H1 (cell line): Measurements from ENCODE around the gene MTNR1A. TPM values are rescaled to one million over a fixed set of nuclear protein-coding genes. Genes with fewer than 3 reads are reported as not detected.

ENCODE experiments used
- polyA plus RNA-seq, 7 experiments: library from polyadenylated mRNA; depleted of rRNA in 3 of 7; stranded (reverse) in 5 of 7; unstranded in 2 of 7; fragments of >200 nt in 5 of 7; fragments of 200-250 nt in 2 of 7; gene quantifications; 1 replicate in 5 of 7; 2 replicates in 1 of 7; 4 replicates in 1 of 7; pipeline versions ENCODE4 v1.2.1 to v1.2.3, GENCODE V29; 2011 to 2013; ENCODE audit warnings: missing spikeins in 2 of 7, mixed read lengths in 2 of 7
- small RNA-seq: library from polyadenylated mRNA; stranded (forward); fragments of <200 nt; extraction: miRNeasy Mini kit (QIAGEN cat#:217004); gene quantifications from one replicate; pipeline ENCODE3, GENCODE V24; 2013; ENCODE audit not compliant: insufficient read depth
- total RNA-seq: library from RNA; stranded (reverse); fragmentation: NEBNext Ultra II Directional; extraction: Animal tissue kit (Norgen Biotek cat#: 25700); gene quantifications from 2 replicates; pipeline ENCODE4 v1.2.1, GENCODE V29; 2021

MTNR1A gene
- total and polyA plus RNA-seq, 2 of the 8 experiments (the other 6 are each of a cell fraction or from before 2014, with no cell fraction given): 0.45 to 1.0 TPM

Small RNA genes lying within 50 kb of the gene (small RNA-seq; reads per million reads assigned to genes)
- not detected for gene RNU6-1055P

Other genes starting within 250 kb of the MTNR1A start
- gene FAT1, start 168.3 kb upstream of the MTNR1A start, total RNA-seq: 137 and 144 TPM in 2 replicates
- gene FAT1, start 168.3 kb upstream of the MTNR1A start, polyA plus RNA-seq (2011; rRNA removed): 84.0 and 94.4 TPM in 2 replicates